Esophagus muscularis mucosa (tissue), 4 donors: ENCODE results near the gene ZMYM2. TPM values are rescaled to one million over a fixed set of nuclear protein-coding genes. Genes with fewer than 3 reads are reported as not detected.
A peak's percentile ranks its signal among the peaks of the same experiment; 100 is the strongest.

Source experiments
- DNase-seq: peaks from one replicate; pipeline ENCODE4 v3.0.0-alpha.2; 2017; ENCODE audit errors: extremely low spot score
- H3K27ac ChIP-seq, 4 donors: fragments of 200-600 bp; sonication (generic); replicated peaks in 1 of 4; 1 replicate in 3 of 4; 2 replicates in 1 of 4; pipeline ENCODE4 v1.5.1; 2016 to 2019; ENCODE audit warnings: mild to moderate bottlenecking in 1 of 4
- H3K27me3 ChIP-seq, 4 donors: fragments of 200-600 bp; sonication (generic); one replicate each; pipeline versions ENCODE4 v1.5.1 to v1.6.0; 2016 to 2019
- H3K36me3 ChIP-seq, 4 donors: fragments of 200-600 bp; sonication (generic); one replicate each; pipeline ENCODE4 v1.5.1; 2016 to 2019
- H3K4me1 ChIP-seq, 4 donors: fragments of 200-600 bp; sonication (generic); one replicate each; pipeline ENCODE4 v1.5.1; 2016 to 2019
- H3K4me3 ChIP-seq, 4 donors: fragments of 200-600 bp; sonication (generic); 1 replicate in 2 of 4; 2 replicates in 2 of 4; pipeline ENCODE4 v1.5.1; 2016 to 2019; ENCODE audit warnings: mild to moderate bottlenecking in 4 of 4, moderate library complexity in 1 of 4
- H3K9me3 ChIP-seq, 4 donors: fragments of 200-600 bp; sonication (generic); 1 replicate in 3 of 4; 2 replicates in 1 of 4; pipeline ENCODE4 v1.5.1; 2016 to 2019
- EP300 ChIP-seq: sonication (generic); formaldehyde crosslinking; IDR thresholded peaks from one replicate; pipeline ENCODE4 v1.6.1; 2017; ENCODE audit warnings: antibody characterized with exemption
- POLR2A ChIP-seq: fragments of 450-650 bp; IDR thresholded peaks from one replicate; pipeline ENCODE4 v1.6.1; 2017; ENCODE audit warnings: antibody characterized with exemption, moderate library complexity, mild to moderate bottlenecking, low read depth
- POLR2AphosphoS5 ChIP-seq, 2 donors: sonication (generic); formaldehyde crosslinking; IDR thresholded peaks; one replicate each; pipeline ENCODE4 v1.6.1; 2017; ENCODE audit warnings: antibody characterized with exemption in 2 of 2
- WGBS: methylation state at CpG from one replicate; pipeline ENCODE4 v1.1.5; 2018; 5-methylcytosine and 5-hydroxymethylcytosine counted together
- intact Hi-C: fragments of 100-400 bp; cut with DNase I; formaldehyde crosslinking; loops from one replicate; pipeline ENCODE4 v1.15.1; 2023
- total RNA-seq, 4 donors: library from RNA; depleted of rRNA; stranded (reverse); fragments of >200 nt; gene quantifications; one replicate each; pipeline versions ENCODE4 v1.1.0 to v1.2.1, GENCODE V29; 2016
- TF ChIP-seq, protein P1 (sequence below), 3 experiments: fragments of 200-600 bp in 2 of 3; fragments of 450-650 bp in 1 of 3; sonication (generic) in 2 of 3; IDR thresholded peaks; one replicate each; pipeline ENCODE4 v1.5.1; 2017 to 2019; ENCODE audit warnings: antibody characterized with exemption in 3 of 3, mild to moderate bottlenecking in 2 of 3, moderate library complexity in 1 of 3

The ZMYM2 gene
- total RNA-seq, 4 donors from 2014 or later = 36.8 to 49.4 (median 45.5) TPM

DNA sequence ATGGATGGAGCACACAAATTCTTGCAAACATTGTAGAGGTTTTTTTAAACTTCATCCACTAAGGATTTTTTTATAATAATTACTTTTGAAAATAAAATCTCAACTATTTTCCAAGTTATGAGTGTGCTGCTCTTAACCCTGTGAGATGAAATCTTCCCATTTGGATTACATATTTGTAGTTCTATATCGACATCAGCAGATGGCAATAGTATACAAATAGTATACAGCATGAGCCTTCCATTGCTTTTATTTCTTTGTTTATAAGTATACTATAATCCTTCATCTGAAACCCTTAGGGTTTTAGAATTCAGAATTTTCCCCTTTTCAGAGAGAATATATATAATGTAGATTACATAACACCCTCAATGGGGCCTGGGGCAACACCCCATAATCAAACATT lies 131.8 kb downstream of the ZMYM2 start:
- H3K9me3 ChIP-seq = no peaks in the 10 kb centered on the region
- DNase-seq = no peak
- no peaks in the 10 kb centered on the region for H3K27me3 ChIP-seq
- WGBS = 82% methylated on average over 1 of the region's 1 CpG
- no peak for TF ChIP-seq EP300
- no peak for TF ChIP-seq POLR2AphosphoS5 (IDR thresholded peaks at IDR 0.05)
- TF ChIP-seq POLR2A = no peak
- TF ChIP-seq, protein P1, sequence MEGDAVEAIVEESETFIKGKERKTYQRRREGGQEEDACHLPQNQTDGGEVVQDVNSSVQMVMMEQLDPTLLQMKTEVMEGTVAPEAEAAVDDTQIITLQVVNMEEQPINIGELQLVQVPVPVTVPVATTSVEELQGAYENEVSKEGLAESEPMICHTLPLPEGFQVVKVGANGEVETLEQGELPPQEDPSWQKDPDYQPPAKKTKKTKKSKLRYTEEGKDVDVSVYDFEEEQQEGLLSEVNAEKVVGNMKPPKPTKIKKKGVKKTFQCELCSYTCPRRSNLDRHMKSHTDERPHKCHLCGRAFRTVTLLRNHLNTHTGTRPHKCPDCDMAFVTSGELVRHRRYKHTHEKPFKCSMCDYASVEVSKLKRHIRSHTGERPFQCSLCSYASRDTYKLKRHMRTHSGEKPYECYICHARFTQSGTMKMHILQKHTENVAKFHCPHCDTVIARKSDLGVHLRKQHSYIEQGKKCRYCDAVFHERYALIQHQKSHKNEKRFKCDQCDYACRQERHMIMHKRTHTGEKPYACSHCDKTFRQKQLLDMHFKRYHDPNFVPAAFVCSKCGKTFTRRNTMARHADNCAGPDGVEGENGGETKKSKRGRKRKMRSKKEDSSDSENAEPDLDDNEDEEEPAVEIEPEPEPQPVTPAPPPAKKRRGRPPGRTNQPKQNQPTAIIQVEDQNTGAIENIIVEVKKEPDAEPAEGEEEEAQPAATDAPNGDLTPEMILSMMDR (IDR thresholded peaks at IDR 0.05) = peak in 1 of 3 experiments; percentile 7
- no peaks in the 10 kb centered on the region for H3K4me1 ChIP-seq
- peaks cover 0 to 13% (median 8%) of the 10 kb centered on the region in 4 donors for H3K36me3 ChIP-seq
- intact Hi-C loops = loop anchor here (5.0 kb wide), 1 partner anchor 72 kb away; the partner anchor contains the start of gene GJA3
- no peak overlapping the region for H3K4me3 ChIP-seq
- no peak overlapping the region for H3K27ac ChIP-seq

DNA sequence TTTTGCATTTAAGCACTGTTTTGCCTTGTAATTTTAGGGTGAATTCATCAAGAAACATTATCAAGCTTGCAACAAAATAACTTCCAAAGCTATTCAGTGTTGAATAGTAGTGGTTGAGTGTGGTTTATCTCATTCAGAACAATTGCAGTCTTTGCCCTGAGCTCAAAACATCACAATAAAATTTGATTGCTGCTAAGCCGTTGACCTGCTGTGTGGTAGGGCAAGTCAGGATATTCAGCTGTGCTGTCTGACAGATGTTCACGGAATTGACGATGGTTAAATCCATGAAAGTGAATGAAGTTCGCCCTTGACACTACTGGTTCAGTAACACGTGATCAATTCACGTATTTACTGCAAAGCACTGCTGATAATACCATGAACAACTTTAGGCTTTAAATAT lies 135.4 kb downstream of the ZMYM2 start:
- no peaks in the 10 kb centered on the region for H3K4me1 ChIP-seq
- intact Hi-C loops = loop anchor here (5.0 kb wide), 1 partner anchor 68 kb away; the partner anchor contains the start of gene GJA3
- TF ChIP-seq, protein P1 (IDR thresholded peaks at IDR 0.05) = no peak
- TF ChIP-seq POLR2AphosphoS5 (IDR thresholded peaks at IDR 0.05) (no peak), POLR2A (no peak), EP300 (no peak)
- DNase-seq = no peak
- H3K36me3 ChIP-seq = no peaks in the 10 kb centered on the region
- no peak overlapping the region for H3K4me3 ChIP-seq
- no peak overlapping the region for H3K27ac ChIP-seq
- H3K9me3 ChIP-seq = no peaks in the 10 kb centered on the region
- H3K27me3 ChIP-seq = no peaks in the 10 kb centered on the region
- WGBS = 71% methylated on average over 6 of the region's 6 CpGs

DNA sequence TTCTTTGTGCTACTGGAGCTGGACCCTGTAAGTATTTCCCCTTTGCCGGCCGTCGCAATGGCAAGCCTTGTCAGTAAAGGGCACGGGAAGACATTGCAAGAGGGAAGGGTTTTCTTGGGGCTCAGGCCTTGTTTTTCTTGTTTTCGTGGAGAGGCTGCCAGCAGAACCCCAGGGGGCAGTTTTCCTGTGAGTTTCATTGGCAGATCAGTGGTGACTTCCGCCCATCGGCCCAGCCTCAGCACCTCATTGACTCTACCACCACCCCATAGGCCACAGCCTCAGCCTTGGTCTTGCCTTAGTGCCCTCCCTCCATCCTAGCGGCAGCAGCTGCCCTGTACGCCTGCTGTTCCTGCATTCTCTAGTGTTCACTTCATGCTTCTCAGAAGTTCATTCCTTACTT lies 140.8 kb downstream of the ZMYM2 start:
- H3K4me1 ChIP-seq = peaks cover 0 to 3% (median 0%) of the 10 kb centered on the region in 4 donors
- peaks cover 0 to 48% (median 3%) of the 10 kb centered on the region in 4 donors for H3K27me3 ChIP-seq
- H3K4me3 ChIP-seq = no peak overlapping the region
- H3K27ac ChIP-seq = no peak overlapping the region
- intact Hi-C loops = no loop called here
- no peak for DNase-seq
- WGBS = 62% methylated on average over 9 of the region's 9 CpGs
- no peaks in the 10 kb centered on the region for H3K36me3 ChIP-seq
- TF ChIP-seq EP300 (no peak), POLR2A (no peak), POLR2AphosphoS5 (IDR thresholded peaks at IDR 0.05) (no peak)
- TF ChIP-seq, protein P1 (IDR thresholded peaks at IDR 0.05) = no peak
- H3K9me3 ChIP-seq = no peaks in the 10 kb centered on the region

DNA sequence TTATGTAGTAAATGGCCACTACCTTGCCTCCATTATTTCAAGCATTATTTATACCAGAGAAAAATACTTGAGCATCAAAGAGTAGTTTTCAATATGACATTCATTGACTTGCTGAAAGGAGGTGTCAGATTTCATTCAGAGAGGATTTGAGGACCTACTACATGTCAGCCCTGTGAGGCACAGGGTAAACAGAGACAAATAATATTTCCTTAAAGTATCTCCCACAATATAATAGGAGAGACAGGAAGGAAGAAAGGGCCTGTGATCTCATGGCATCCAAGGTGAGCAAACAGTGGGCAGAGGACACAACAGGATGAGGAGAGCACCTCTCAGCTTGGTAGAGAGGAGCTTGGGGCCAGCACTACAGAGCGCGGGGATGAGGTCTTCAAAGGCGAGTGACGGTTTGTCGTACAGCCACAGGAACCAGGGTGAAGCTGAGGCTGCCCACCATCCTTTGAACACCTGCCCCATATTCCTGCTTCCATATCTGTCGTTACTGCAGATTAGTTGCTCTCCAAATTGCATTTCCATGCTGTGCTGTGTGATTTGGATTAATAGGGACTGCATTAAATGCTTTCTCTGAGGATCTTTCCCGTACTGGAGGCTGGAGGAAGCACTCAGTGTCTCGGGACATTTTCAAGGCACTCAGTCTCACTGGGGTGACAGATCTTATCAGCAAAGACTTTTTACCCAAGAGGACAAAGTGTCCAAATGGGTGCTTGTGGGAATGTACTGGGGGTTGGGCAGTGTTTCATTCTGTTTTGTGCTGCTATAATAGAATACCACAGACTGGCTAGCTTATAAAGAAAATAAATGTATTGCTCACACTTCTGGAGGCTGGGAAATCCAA lies 143.2 kb downstream of the ZMYM2 start:
- H3K27me3 ChIP-seq = peaks cover 0 to 64% (median 3%) of the 10 kb centered on the region in 4 donors
- 65% methylated on average over 8 of the region's 8 CpGs for WGBS

More for the DNA sequence above, 143.2 kb downstream of the ZMYM2 start:
- H3K36me3 ChIP-seq = no peaks in the 10 kb centered on the region
- H3K4me1 ChIP-seq = peaks cover 0 to 3% (median 0%) of the 10 kb centered on the region in 4 donors
- H3K9me3 ChIP-seq = no peaks in the 10 kb centered on the region
- DNase-seq = no peak
- intact Hi-C loops = no loop called here
- TF ChIP-seq POLR2AphosphoS5 (IDR thresholded peaks at IDR 0.05) = no peak
- no peak for TF ChIP-seq POLR2A
- TF ChIP-seq EP300 = no peak
- TF ChIP-seq, protein P1 (IDR thresholded peaks at IDR 0.05) = no peak
- no peak overlapping the region for H3K27ac ChIP-seq
- no peak overlapping the region for H3K4me3 ChIP-seq
